ENCODE measurements around the gene CBX2.

DNA sequence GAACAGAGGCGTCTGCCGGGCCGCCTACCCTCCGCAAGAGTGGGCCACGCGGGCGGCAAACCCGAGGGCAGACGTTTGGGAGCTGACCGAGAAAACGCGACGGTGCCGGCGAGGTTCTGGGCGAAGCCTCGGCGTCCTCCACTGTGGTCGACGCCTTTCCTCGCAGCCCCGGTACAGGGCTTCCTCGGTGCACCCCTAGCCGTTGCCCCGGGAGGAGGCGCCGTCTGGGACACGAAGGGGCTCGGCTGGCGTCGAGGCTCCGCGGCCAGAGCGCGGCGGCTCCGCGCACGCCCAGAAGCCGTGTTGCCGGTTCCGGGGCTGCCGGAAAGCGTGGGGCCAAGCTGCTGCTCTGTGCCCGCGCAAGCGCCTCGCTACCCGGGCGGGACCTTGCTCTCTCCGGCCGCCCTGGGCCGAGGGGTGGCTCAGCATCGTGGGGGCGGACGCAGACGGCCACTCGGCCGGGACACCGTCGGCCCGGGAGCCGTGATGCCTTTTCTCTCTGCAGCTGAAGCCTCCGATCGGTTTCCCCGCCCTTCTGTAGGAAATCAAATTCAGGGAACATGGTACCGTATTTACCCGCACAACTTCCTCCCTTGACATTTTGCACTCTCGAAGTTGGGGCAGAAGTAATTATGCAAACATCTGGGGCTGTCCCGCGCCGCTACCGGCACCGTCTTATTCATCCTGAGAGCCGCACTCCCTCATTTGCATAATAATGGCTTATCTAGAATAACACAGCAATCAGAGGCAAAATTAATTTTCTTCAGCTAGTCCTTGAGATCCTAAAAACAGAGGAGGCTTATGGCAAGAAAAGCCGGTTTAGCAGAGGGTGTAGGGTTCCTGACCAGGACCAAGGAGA, 26.3 kb downstream of the CBX2 start:
- no peak for TF ChIP-seq RCOR1 (IDR thresholded peaks at IDR 0.05; ENCODE audit: low read depth, low read length)
- no peak for TF ChIP-seq PHF8 (IDR thresholded peaks at IDR 0.05; ENCODE audit: borderline replicate concordance, low read depth)
- TF ChIP-seq POLR2A (IDR thresholded peaks at IDR 0.05; ENCODE audit: low read length): no peak
- no peak for TF ChIP-seq EP300 (IDR thresholded peaks at IDR 0.05)
- TF ChIP-seq CEBPB (IDR thresholded peaks at IDR 0.05): no peak
